Stimulated activated CD8-positive, alpha-beta memory T cell treated with anti-CD3 and anti-CD28 coated beads, Interleukin-12 subunit alpha, Interleukin-12 subunit beta, amount 100 ng/mL, for 1 hour (primary cell): ENCODE results near the gene MS4A6A.
A peak's percentile ranks its signal among the peaks of the same experiment; 100 is the strongest.
"Not testable (repeated sequence)": the region's sequence is repeated elsewhere in the genome, so short reads cannot be mapped to it uniquely, and the experiment has no call there.

Source experiments
- DNase-seq: peaks from one replicate; pipeline ENCODE4 v3.0.0-alpha.2; 2020; ENCODE audit warnings: low read depth

The MS4A6A gene

GRCh38 chr11:60182541-60183330 lies at the start of gene MS4A6A:
Gene MS4A6A, minus strand, starts transcription at chr11:60183083. Its CDS starts 1,356 bp downstream, at chr11:60181727.
- no peak for DNase-seq

GRCh38 chr11:60230681-60231080 lies 47.8 kb upstream of the MS4A6A start:
- DNase-seq = no peak

- DNase-seq = no peak
These were observed 39.3 kb upstream of the MS4A6A start for GRCh38 chr11:60222141-60222540.

- DNase-seq = no peak
These were observed 38.8 kb upstream of the MS4A6A start for GRCh38 chr11:60221692-60222091.

GRCh38 chr11:60221181-60221580 lies 38.3 kb upstream of the MS4A6A start:
- DNase-seq = no peak

GRCh38 chr11:60214386-60214785 lies 31.5 kb upstream of the MS4A6A start:
- no peak for DNase-seq

GRCh38 chr11:60211206-60211605 lies 28.3 kb upstream of the MS4A6A start:
- DNase-seq = no peak

GRCh38 chr11:60209977-60210376 lies 27.1 kb upstream of the MS4A6A start:
- no peak for DNase-seq

GRCh38 chr11:60208951-60209350 lies 26.1 kb upstream of the MS4A6A start:
- no peak for DNase-seq

GRCh38 chr11:60208146-60208895 lies 25.4 kb upstream of the MS4A6A start:
- DNase-seq = no peak

GRCh38 chr11:60206616-60207015 lies 23.7 kb upstream of the MS4A6A start:
- no peak for DNase-seq

- no peak for DNase-seq
These were observed 22.0 kb upstream of the MS4A6A start for GRCh38 chr11:60204922-60205321.

- not testable (repeated sequence) for DNase-seq
These were observed 18.5 kb upstream of the MS4A6A start for GRCh38 chr11:60201334-60201733.

GRCh38 chr11:60197442-60197841 lies 14.6 kb upstream of the MS4A6A start:
- no peak for DNase-seq

GRCh38 chr11:60195923-60196368 lies 13.1 kb upstream of the MS4A6A start:
- no peak for DNase-seq

- no peak for DNase-seq
These were observed 11.6 kb upstream of the MS4A6A start for GRCh38 chr11:60194511-60194910.

- peak; percentile 34 for DNase-seq
These were observed 11.0 kb upstream of the MS4A6A start for GRCh38 chr11:60193687-60194433.

GRCh38 chr11:60192564-60192963 lies 9.7 kb upstream of the MS4A6A start:
- not testable (repeated sequence) for DNase-seq

- not testable (repeated sequence) for DNase-seq
These were observed 5.6 kb upstream of the MS4A6A start for GRCh38 chr11:60188481-60188880.

- not testable (repeated sequence) for DNase-seq
These were observed 3.2 kb upstream of the MS4A6A start for GRCh38 chr11:60186128-60186527.

GRCh38 chr11:60185512-60185827 lies 2.6 kb upstream of the MS4A6A start:
- DNase-seq = not testable (repeated sequence)

GRCh38 chr11:60184824-60185511 lies 2.1 kb upstream of the MS4A6A start:
- no peak for DNase-seq
